ENCODE measurements around the gene FAM20C. TPM values are rescaled to one million over a fixed set of nuclear protein-coding genes. Genes with fewer than 3 reads are reported as not detected.

FAM20C gene
- total and polyA plus RNA-seq, 2 donors (not counting 3 experiments of a cell fraction or from before 2014, with no cell fraction given), result 14.2 to 34.5 TPM

DNA sequence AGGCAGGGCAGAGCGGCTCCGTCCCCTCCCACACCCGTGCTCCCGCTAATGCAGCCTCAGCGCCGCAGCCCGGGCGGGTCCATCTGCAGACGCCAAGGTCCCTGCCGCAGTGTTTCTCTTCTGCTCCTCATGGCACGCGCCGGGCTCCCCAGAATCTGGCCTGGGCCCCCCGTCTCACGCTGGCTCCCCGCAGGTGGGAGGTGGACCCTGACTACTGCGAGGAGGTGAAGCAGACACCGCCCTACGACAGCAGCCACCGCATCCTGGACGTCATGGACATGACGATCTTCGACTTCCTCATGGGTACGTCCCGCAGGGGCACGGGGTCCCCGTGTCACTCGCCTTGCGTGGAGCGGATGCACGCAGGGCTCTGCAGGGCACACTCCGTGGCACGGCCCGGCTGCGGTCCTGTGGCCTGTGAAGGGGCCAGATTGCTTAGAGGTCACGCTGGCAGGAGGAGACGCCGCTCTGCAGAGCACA is 64.1 kb downstream of the FAM20C start:
- no peak for DNase-seq (ENCODE audit: low read depth, low spot score)
- FAIRE-seq, result no peak
- ChIA-PET POLR2A (no interaction called here), CTCF (no interaction called here)
- peaks cover 0 to 11% of the 10 kb centered on the region in 2 experiments for H3K36me3 ChIP-seq (ENCODE audit: control insufficient read depth in 2 of 2, extremely low read depth in 1 of 2, insufficient read depth in 2 of 2, low read length in 2 of 2)
- no peak overlapping the region for H3K4me3 ChIP-seq (replicated peaks in 1 of 3; ENCODE audit: insufficient read depth in 1 of 3, low read depth in 1 of 3, low read length in 3 of 3)
- no peaks in the 10 kb centered on the region for H3K4me1 ChIP-seq (ENCODE audit: control insufficient read depth, extremely low read depth, insufficient read depth, low read length)
- H2AFZ ChIP-seq (ENCODE audit: low read depth, low read length), result no peak overlapping the region
- no peak overlapping the region for H3K9ac ChIP-seq (replicated peaks; ENCODE audit: extremely low read depth, insufficient read depth, low read length)
- intact Hi-C loops (cut with micrococcal nuclease), result no loop called here
- no peaks in the 10 kb centered on the region for H3K27me3 ChIP-seq (ENCODE audit: control insufficient read depth in 2 of 2, insufficient read depth in 2 of 2, low read length in 2 of 2)
- no TSS peak for BruUV-seq (replicated peaks)
- no peaks in the 10 kb centered on the region for H3K9me1 ChIP-seq (replicated peaks; ENCODE audit: control insufficient read depth, extremely low read depth, insufficient read depth, low read length)
- H3K4me2 ChIP-seq (ENCODE audit: insufficient read depth, low read length), result no peak overlapping the region
- no peaks in the 10 kb centered on the region for H4K20me1 ChIP-seq (replicated peaks; ENCODE audit: control insufficient read depth, extremely low read depth, insufficient read depth, low read length)
- TF ChIP-seq FOS (IDR thresholded peaks at IDR 0.05; ENCODE audit: borderline replicate concordance, insufficient read depth, low read length) (no peak), GATA2 (IDR thresholded peaks at IDR 0.05; ENCODE audit: insufficient read depth, insufficient read length, low read depth, low read length) (no peak), EZH2 (IDR thresholded peaks at IDR 0.05; ENCODE audit: borderline replicate concordance, low read depth, low read length, severe bottlenecking) (no peak), POLR2A (IDR thresholded peaks at IDR 0.05; ENCODE audit: low read depth, low read length) (no peak), JUN (IDR thresholded peaks at IDR 0.05; ENCODE audit: borderline replicate concordance, insufficient read depth, insufficient read length, low read depth) (no peak), MYC (IDR thresholded peaks at IDR 0.05; ENCODE audit: low read depth, low read length) (no peak), POLR2AphosphoS5 (IDR thresholded peaks at IDR 0.05; ENCODE audit: insufficient read depth, low read depth, low read length) (no peak)
- TF ChIP-seq, protein P1, sequence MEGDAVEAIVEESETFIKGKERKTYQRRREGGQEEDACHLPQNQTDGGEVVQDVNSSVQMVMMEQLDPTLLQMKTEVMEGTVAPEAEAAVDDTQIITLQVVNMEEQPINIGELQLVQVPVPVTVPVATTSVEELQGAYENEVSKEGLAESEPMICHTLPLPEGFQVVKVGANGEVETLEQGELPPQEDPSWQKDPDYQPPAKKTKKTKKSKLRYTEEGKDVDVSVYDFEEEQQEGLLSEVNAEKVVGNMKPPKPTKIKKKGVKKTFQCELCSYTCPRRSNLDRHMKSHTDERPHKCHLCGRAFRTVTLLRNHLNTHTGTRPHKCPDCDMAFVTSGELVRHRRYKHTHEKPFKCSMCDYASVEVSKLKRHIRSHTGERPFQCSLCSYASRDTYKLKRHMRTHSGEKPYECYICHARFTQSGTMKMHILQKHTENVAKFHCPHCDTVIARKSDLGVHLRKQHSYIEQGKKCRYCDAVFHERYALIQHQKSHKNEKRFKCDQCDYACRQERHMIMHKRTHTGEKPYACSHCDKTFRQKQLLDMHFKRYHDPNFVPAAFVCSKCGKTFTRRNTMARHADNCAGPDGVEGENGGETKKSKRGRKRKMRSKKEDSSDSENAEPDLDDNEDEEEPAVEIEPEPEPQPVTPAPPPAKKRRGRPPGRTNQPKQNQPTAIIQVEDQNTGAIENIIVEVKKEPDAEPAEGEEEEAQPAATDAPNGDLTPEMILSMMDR (IDR thresholded peaks at IDR 0.05; ENCODE audit: extremely low read depth in 1 of 2, insufficient read depth in 1 of 2, low read depth in 1 of 2, low read length in 2 of 2), result no peak
- TF ChIP-seq, protein P2, sequence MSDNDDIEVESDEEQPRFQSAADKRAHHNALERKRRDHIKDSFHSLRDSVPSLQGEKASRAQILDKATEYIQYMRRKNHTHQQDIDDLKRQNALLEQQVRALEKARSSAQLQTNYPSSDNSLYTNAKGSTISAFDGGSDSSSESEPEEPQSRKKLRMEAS (IDR thresholded peaks at IDR 0.05; ENCODE audit: insufficient read depth, insufficient read length), result no peak
- dilution Hi-C loops (cut with MboI; ENCODE audit: extremely low pct_ligation_motif_present, low sequenced_read_pairs), result no loop called here
- no peaks in the 10 kb centered on the region for H3K79me2 ChIP-seq (ENCODE audit: control insufficient read depth, insufficient read depth, low read length)
- no peak overlapping the region for H3K27ac ChIP-seq (ENCODE audit: insufficient read depth, low read depth, low read length)
- no peaks in the 10 kb centered on the region for H3K9me3 ChIP-seq (replicated peaks; ENCODE audit: control insufficient read depth, insufficient read depth, low read length)
